Measurements from ENCODE around the gene JSRP1. TPM values are rescaled to one million over a fixed set of nuclear protein-coding genes. Genes with fewer than 3 reads are reported as not detected.
A peak's percentile ranks its signal among the peaks of the same experiment; 100 is the strongest.

Gene JSRP1
- total and polyA plus RNA-seq, 7 donors = 107 to 271 (median 137) TPM

DNA sequence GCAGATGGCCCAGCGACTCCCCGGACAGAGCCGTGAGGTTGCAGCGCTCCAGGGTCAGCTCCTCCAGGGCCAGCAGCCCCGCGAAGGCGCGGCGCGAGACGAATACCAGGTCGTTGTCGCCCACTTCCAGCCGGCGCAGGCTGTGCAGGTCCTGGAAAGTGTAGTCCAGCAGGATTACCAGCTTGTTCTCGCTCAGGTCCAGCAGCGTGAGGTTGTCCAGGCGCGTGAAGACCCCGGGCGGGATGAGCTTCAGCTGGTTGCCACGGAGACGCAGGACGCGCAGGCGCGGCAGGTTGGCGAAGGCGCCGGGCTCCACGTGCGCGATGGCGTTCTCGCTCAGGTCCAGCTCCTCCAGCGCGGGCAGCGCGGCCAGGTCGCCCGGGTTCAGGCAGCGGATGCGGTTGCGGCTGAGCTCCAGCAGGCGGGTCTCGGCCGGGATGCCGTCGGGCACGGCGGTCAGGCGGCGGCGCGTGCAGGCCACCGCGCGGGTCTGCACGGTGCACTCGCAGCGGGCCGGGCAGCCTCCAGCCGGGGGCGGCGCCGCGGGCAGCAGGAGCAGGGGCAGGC lies 35.1 kb upstream of the JSRP1 start:
- WGBS, 3 donors = 3 to 5% (median 3%) methylated on average over 53 to 67 of the region's 67 CpGs
- peak overlapping the region; percentile 60 for H3K4me3 ChIP-seq
- H3K4me1 ChIP-seq = peaks cover 22% of the 10 kb centered on the region

DNA sequence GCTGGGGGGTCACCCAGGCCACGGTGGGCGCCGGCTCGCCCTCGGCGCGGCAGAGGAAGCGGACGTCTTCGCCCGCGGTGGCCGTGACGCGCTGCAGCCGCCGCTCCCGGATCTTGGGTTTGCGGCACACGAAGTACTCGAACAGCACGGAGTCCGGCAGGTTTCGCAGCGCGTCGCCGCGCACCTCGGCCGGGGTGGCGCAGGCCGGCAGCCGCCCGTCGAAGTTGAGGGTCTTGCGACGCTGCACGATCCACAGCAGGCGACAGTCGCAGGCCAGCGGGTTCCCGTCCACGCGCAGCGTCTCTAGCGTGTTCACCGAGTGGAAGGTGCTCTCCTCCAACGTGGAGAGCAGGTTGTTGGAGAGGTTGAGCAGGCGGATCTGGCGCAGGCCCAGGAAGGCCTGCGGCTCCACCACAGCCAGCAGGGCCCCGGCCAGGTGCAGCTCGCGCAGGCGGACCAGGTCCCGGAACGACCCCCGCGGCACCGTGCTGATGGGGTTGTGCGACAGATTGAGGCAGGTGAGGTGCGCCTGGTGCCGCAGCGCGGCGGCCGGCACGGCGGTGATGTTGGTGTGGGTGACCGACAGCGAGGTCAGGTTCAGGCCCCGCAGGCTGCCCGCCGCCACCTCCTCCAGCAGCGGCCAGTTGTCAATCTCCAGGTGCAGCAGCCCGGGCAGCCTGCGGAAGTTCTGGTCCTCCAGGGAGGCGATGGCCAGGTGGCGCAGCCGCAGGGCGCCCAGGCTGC lies 34.4 kb upstream of the JSRP1 start:
- Histone ChIP-seq H3K27me3 (ENCODE audit: insufficient read depth in 3 of 3, low read length in 2 of 3) (peaks cover 0 to 48% (median 31%) of the 10 kb centered on the region in 3 donors), H3K9me3 (no peaks in the 10 kb centered on the region), H3K4me3 (peak overlapping the region; percentile 60), H3K36me3 (ENCODE audit: insufficient read depth in 1 of 2, low read depth in 1 of 2) (no peaks in the 10 kb centered on the region), H3K27ac (no peak overlapping the region), H3K4me1 (peaks cover 22% of the 10 kb centered on the region)
- TF ChIP-seq, protein P1, sequence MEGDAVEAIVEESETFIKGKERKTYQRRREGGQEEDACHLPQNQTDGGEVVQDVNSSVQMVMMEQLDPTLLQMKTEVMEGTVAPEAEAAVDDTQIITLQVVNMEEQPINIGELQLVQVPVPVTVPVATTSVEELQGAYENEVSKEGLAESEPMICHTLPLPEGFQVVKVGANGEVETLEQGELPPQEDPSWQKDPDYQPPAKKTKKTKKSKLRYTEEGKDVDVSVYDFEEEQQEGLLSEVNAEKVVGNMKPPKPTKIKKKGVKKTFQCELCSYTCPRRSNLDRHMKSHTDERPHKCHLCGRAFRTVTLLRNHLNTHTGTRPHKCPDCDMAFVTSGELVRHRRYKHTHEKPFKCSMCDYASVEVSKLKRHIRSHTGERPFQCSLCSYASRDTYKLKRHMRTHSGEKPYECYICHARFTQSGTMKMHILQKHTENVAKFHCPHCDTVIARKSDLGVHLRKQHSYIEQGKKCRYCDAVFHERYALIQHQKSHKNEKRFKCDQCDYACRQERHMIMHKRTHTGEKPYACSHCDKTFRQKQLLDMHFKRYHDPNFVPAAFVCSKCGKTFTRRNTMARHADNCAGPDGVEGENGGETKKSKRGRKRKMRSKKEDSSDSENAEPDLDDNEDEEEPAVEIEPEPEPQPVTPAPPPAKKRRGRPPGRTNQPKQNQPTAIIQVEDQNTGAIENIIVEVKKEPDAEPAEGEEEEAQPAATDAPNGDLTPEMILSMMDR (IDR thresholded peaks at IDR 0.05) = no peak
- no peak for ATAC-seq
- DNase-seq = no peak
- intact Hi-C loops (cut with DNase I) = no loop called here
- 2 to 3% (median 2%) methylated on average over 61 to 82 of the region's 82 CpGs for WGBS, 3 donors

More for the DNA sequence above, 35.1 kb upstream of the JSRP1 start:
- TF ChIP-seq, protein P1 (IDR thresholded peaks at IDR 0.05) = no peak
- ATAC-seq = no peak
- Histone ChIP-seq H3K27me3 (ENCODE audit: insufficient read depth in 3 of 3, low read length in 2 of 3) (peaks cover 0 to 48% (median 31%) of the 10 kb centered on the region in 3 donors), H3K9me3 (no peaks in the 10 kb centered on the region), H3K27ac (no peak overlapping the region), H3K36me3 (ENCODE audit: insufficient read depth in 1 of 2, low read depth in 1 of 2) (no peaks in the 10 kb centered on the region)
- intact Hi-C loops (cut with DNase I) = no loop called here
- DNase-seq = no peak

- Histone ChIP-seq H3K4me3 (peak overlapping the region; percentile 60), H3K4me1 (peaks cover 22% of the 10 kb centered on the region), H3K36me3 (ENCODE audit: insufficient read depth in 1 of 2, low read depth in 1 of 2) (no peaks in the 10 kb centered on the region), H3K27me3 (ENCODE audit: insufficient read depth in 3 of 3, low read length in 2 of 3) (peaks cover 0 to 48% (median 31%) of the 10 kb centered on the region in 3 donors), H3K9me3 (no peaks in the 10 kb centered on the region), H3K27ac (no peak overlapping the region)
- peak in 1 of 4 donors; percentile 27 for ATAC-seq
- 1 to 2% (median 1%) methylated on average over 57 to 74 of the region's 74 CpGs for WGBS, 3 donors
- intact Hi-C loops (cut with DNase I) = no loop called here
- peak in 1 of 2 donors; percentile 47 for DNase-seq
- TF ChIP-seq, protein P1 (IDR thresholded peaks at IDR 0.05) = no peak
Observed at GRCh38 chr19:2289714-2290435, 33.7 kb upstream of the JSRP1 start.

DNA sequence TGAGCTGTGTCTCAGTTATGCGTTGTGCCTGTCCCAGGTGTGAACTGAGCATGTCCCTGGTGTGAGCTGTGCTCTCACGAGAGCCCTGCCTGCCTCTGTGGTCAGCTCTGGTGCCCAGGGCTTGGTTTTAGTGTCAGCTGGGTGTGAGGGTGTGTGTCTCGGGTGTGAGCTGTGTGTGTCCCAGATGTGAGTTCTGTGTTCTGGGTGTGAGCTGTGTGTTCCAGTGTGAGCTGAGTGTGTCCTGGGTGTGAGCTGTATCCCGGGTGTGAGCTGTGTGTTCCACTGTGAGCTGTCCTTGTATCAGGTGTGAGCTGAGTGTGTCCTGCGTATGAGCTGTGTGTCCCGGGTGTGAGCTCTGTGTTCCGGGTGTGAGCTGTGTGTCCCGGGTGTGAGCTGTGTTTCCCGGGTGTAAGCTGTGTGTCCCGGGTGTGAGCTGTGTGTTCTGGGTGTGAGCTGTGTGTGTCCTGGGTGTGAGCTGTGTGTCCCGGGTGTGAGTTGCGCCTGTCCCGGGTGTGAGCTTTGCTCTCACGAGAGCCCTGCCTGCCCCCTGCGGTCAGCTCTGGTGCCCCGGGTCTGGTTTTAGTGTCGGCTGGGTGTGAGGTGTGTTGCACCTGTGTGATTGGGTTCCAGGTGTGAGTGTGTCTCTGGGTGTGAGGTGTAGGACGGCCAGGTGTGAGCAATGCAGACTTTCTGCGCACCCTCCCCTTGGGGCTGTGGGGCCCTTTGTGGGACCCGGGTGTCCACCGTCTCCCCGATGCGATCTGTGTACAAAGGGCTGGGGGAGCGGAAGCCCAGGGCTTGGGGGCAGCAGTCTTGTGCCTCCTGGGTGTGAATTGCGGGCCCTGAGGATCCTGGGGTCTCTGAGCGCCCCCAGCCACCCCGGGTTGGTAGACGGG lies 32.8 kb upstream of the JSRP1 start:
- Histone ChIP-seq H3K36me3 (ENCODE audit: insufficient read depth in 1 of 2, low read depth in 1 of 2) (no peaks in the 10 kb centered on the region), H3K4me3 (no peak overlapping the region), H3K27me3 (ENCODE audit: insufficient read depth in 3 of 3, low read length in 2 of 3) (peaks cover 0 to 48% (median 31%) of the 10 kb centered on the region in 3 donors), H3K27ac (no peak overlapping the region), H3K9me3 (no peaks in the 10 kb centered on the region), H3K4me1 (peaks cover 20% of the 10 kb centered on the region)
- DNase-seq = no peak
- ATAC-seq = no peak
- intact Hi-C loops (cut with DNase I) = no loop called here
- TF ChIP-seq, protein P1 (IDR thresholded peaks at IDR 0.05) = no peak
- 58 to 60% (median 60%) methylated on average over 28 of the region's 28 CpGs for WGBS, 3 donors
